GM18858 (cell line): Measurements from ENCODE around the gene NUDT19.
"Not testable (repeated sequence)": the region's sequence is repeated elsewhere in the genome, so short reads cannot be mapped to it uniquely, and the experiment has no call there.

Experiments
- ATAC-seq: cut with Tn5 transposase; IDR thresholded peaks from one replicate; pipeline ENCODE4 v1.9.1; 2021; ENCODE audit not compliant: unreplicated experiment

The NUDT19 gene

GRCh38 chr19:32674931-32675719 lies 16.5 kb upstream of the NUDT19 start, which contains the start of gene ANKRD27:
Gene ANKRD27 (minus strand): TSS chr19:32675180. CDS start chr19:32659015, 16,165 bp downstream.
- ATAC-seq = peak; percentile 97

GRCh38 chr19:32675720-32676185 lies 15.9 kb upstream of the NUDT19 start, which contains the start of gene RGS9BP:
Gene RGS9BP (plus strand): TSS chr19:32675848. CDS start chr19:32676264, 416 bp downstream.
- ATAC-seq = no peak

GRCh38 chr19:32676186-32676894 lies 15.3 kb upstream of the NUDT19 start:
- ATAC-seq = no peak

- no peak for ATAC-seq
Observed at GRCh38 chr19:32676895-32677359, 14.7 kb upstream of the NUDT19 start.

GRCh38 chr19:32677657-32678056 lies 14.0 kb upstream of the NUDT19 start:
- no peak for ATAC-seq

- no peak for ATAC-seq
Observed at GRCh38 chr19:32680986-32681385, 10.6 kb upstream of the NUDT19 start.

GRCh38 chr19:32682317-32682716 lies 9.3 kb upstream of the NUDT19 start:
- ATAC-seq = no peak

- no peak for ATAC-seq
Observed at GRCh38 chr19:32686847-32687475, 4.7 kb upstream of the NUDT19 start.

GRCh38 chr19:32687681-32688080 lies 3.9 kb upstream of the NUDT19 start:
- ATAC-seq = no peak

GRCh38 chr19:32688311-32688710 lies 3.3 kb upstream of the NUDT19 start:
- no peak for ATAC-seq

GRCh38 chr19:32691952-32692726 lies 518 bp downstream of the NUDT19 start:
- peak; percentile 25 for ATAC-seq

GRCh38 chr19:32692727-32693061 lies 1.1 kb downstream of the NUDT19 start:
- no peak for ATAC-seq

- ATAC-seq = not testable (repeated sequence)
Observed at GRCh38 chr19:32693151-32694108, 1.8 kb downstream of the NUDT19 start.

- not testable (repeated sequence) for ATAC-seq
Observed at GRCh38 chr19:32694316-32694715, 2.7 kb downstream of the NUDT19 start.

- ATAC-seq = not testable (repeated sequence)
Observed at GRCh38 chr19:32694851-32695250, 3.2 kb downstream of the NUDT19 start.

GRCh38 chr19:32695506-32695905 lies 3.9 kb downstream of the NUDT19 start:
- not testable (repeated sequence) for ATAC-seq

- ATAC-seq = not testable (repeated sequence)
Observed at GRCh38 chr19:32696771-32697170, 5.2 kb downstream of the NUDT19 start.

- not testable (repeated sequence) for ATAC-seq
Observed at GRCh38 chr19:32700129-32700528, 8.5 kb downstream of the NUDT19 start.

GRCh38 chr19:32702010-32702409 lies 10.4 kb downstream of the NUDT19 start:
- no peak for ATAC-seq
